HepG2 (cell line): ENCODE results near the gene CD207.

Experiments
- AFF4 ChIP-seq: sonication (generic); formaldehyde crosslinking; IDR thresholded peaks from 2 replicates; pipeline ENCODE4 v1.4.0; 2020; ENCODE audit warnings: missing genetic modification reagents
- CTCF ChIP-seq: sonication (generic); formaldehyde crosslinking; IDR thresholded peaks from 2 replicates; pipeline ENCODE4 v1.5.0; 2020; ENCODE audit warnings: mild to moderate bottlenecking, missing genetic modification reagents, moderate library complexity
- IRF9 ChIP-seq: sonication (generic); formaldehyde crosslinking; IDR thresholded peaks from 2 replicates; pipeline ENCODE4 v1.8.0; 2022; ENCODE audit warnings: missing genetic modification reagents, mild to moderate bottlenecking, borderline replicate concordance
- POLR2A ChIP-seq, 2 experiments: IDR thresholded peaks; 2 replicates each; pipeline ENCODE4 v1.6.1; 2011; ENCODE audit warnings: low read depth in 2 of 2, low read length in 2 of 2, mild to moderate bottlenecking in 1 of 2, moderate library complexity in 1 of 2; ENCODE audit not compliant: insufficient read depth in 1 of 2
- STAG1 ChIP-seq: sonication (generic); formaldehyde crosslinking; IDR thresholded peaks from 2 replicates; pipeline ENCODE4 v1.4.0; 2020; ENCODE audit warnings: missing genetic modification reagents

GRCh38 chr2:70833246-70833645 lies 2.4 kb downstream of the CD207 start:
- TF ChIP-seq STAG1 (CRISPR knock-in tag) (no peak), CTCF (CRISPR knock-in tag) (no peak), POLR2A (IDR thresholded peaks at IDR 0.05; ENCODE audit: insufficient read depth in 1 of 2, low read depth in 2 of 2, low read length in 2 of 2) (no peak), IRF9 (CRISPR knock-in tag) (no peak), AFF4 (CRISPR knock-in tag) (no peak)
